GM23338 (cell line): ENCODE results near the gene PRG2. TPM values are rescaled to one million over a fixed set of nuclear protein-coding genes. Genes with fewer than 3 reads are reported as not detected.

Experiments
- polyA plus RNA-seq: library from polyadenylated mRNA; unstranded; fragments of >200 nt; fragmentation: Nextera tagmentation; extraction: Ambion mirVana; gene quantifications from 2 replicates; pipeline ENCODE4 v1.2.1, GENCODE V29; 2016
- total RNA-seq: library from RNA; depleted of rRNA; stranded (reverse); fragments of >200 nt; shearing (Covaris generic); gene quantifications from 2 replicates; pipeline ENCODE4 v1.2.3, GENCODE V29; 2014; rRNA removed

PRG2 gene
- total and polyA plus RNA-seq, 2 experiments from 2014 or later, result not detected

Other genes starting within 250 kb of the PRG2 start
- gene LRRC55, start 208.7 kb downstream of the PRG2 start, total RNA-seq, result 1.4 and 1.5 TPM in 2 replicates
- 0.10 and 0.15 TPM in 2 replicates for gene LRRC55, start 208.7 kb downstream of the PRG2 start, polyA plus RNA-seq
- 0.10 and 0.12 TPM in 2 replicates for gene APLNR, start 153.4 kb downstream of the PRG2 start, total RNA-seq
- gene APLNR, start 153.4 kb downstream of the PRG2 start, polyA plus RNA-seq, result not detected in 2 replicates
- 61.0 and 72.2 TPM in 2 replicates for gene TNKS1BP1, start 65.7 kb downstream of the PRG2 start, total RNA-seq
- 64.2 and 72.9 TPM in 2 replicates for gene TNKS1BP1, start 65.7 kb downstream of the PRG2 start, polyA plus RNA-seq
- 210 and 216 TPM in 2 replicates for gene SSRP1, start 54.8 kb downstream of the PRG2 start, total RNA-seq
- 205 and 225 TPM in 2 replicates for gene SSRP1, start 54.8 kb downstream of the PRG2 start, polyA plus RNA-seq
- 0.35 TPM in 1 of 2 replicates, not detected in the other for gene P2RX3, start 52.3 kb downstream of the PRG2 start, total RNA-seq
- gene P2RX3, start 52.3 kb downstream of the PRG2 start, polyA plus RNA-seq, result 0.15 and 0.23 TPM in 2 replicates
- gene PRG3, start 9.5 kb downstream of the PRG2 start, total RNA-seq, result not detected in 2 replicates
- gene PRG3, start 9.5 kb downstream of the PRG2 start, polyA plus RNA-seq, result not detected in 2 replicates
- 23.7 and 24.8 TPM in 2 replicates for gene SLC43A3, start 36.5 kb upstream of the PRG2 start, total RNA-seq
- gene SLC43A3, start 36.5 kb upstream of the PRG2 start, polyA plus RNA-seq, result 11.5 and 14.3 TPM in 2 replicates
- 15.9 and 16.1 TPM in 2 replicates for gene RTN4RL2, start 69.9 kb upstream of the PRG2 start, total RNA-seq
- 13.1 and 13.9 TPM in 2 replicates for gene RTN4RL2, start 69.9 kb upstream of the PRG2 start, polyA plus RNA-seq
- gene SLC43A1, start 125.1 kb upstream of the PRG2 start, total RNA-seq, result 49.7 and 49.8 TPM in 2 replicates
- gene SLC43A1, start 125.1 kb upstream of the PRG2 start, polyA plus RNA-seq, result 19.6 and 19.7 TPM in 2 replicates
- gene TIMM10, start 140.1 kb upstream of the PRG2 start, total RNA-seq, result 59.1 and 75.8 TPM in 2 replicates
- 193 and 194 TPM in 2 replicates for gene TIMM10, start 140.1 kb upstream of the PRG2 start, polyA plus RNA-seq
- 0.31 TPM in 1 of 2 replicates, not detected in the other for gene SMTNL1, start 146.9 kb upstream of the PRG2 start, total RNA-seq
- gene SMTNL1, start 146.9 kb upstream of the PRG2 start, polyA plus RNA-seq, result 0.14 and 0.70 TPM in 2 replicates
- 42.2 and 52.0 TPM in 2 replicates for gene UBE2L6, start 177.0 kb upstream of the PRG2 start, total RNA-seq
- 46.0 and 46.5 TPM in 2 replicates for gene UBE2L6, start 177.0 kb upstream of the PRG2 start, polyA plus RNA-seq
- gene SERPING1, start 207.0 kb upstream of the PRG2 start, total RNA-seq, result 40.8 and 42.3 TPM in 2 replicates
- gene SERPING1, start 207.0 kb upstream of the PRG2 start, polyA plus RNA-seq, result 49.8 and 54.7 TPM in 2 replicates